Heart left ventricle (tissue), 16 donors: ENCODE results near the gene PPM1A. TPM values are rescaled to one million over a fixed set of nuclear protein-coding genes. Genes with fewer than 3 reads are reported as not detected.

Source experiments
- ATAC-seq, 4 donors: fragments of 200-7000 bp; cut with Tn5 transposase; one replicate each; pipeline ENCODE4 v1.9.1; 2020 to 2022; ENCODE audit warnings: moderate library complexity in 4 of 4, mild to moderate bottlenecking in 3 of 4, moderate number of reproducible peaks in 1 of 4
- DNase-seq, 5 donors: peaks; one replicate each; pipeline ENCODE4 v3.0.0-alpha.2; 2020
- H3K27ac ChIP-seq, 12 donors: fragments of 200-600 bp; sonication (generic) in 4 of 12; one replicate each; pipeline versions ENCODE4 v1.5.0 to v1.8.0; 2016 to 2022; ENCODE audit warnings: mild to moderate bottlenecking in 2 of 12
- H3K27me3 ChIP-seq, 9 donors: fragments of 200-600 bp; sonication (generic) in 2 of 9; one replicate each; pipeline versions ENCODE4 v1.5.1 to v1.8.0; 2016 to 2022; ENCODE audit warnings: mild to moderate bottlenecking in 3 of 9
- H3K36me3 ChIP-seq, 9 donors: fragments of 200-600 bp; sonication (generic) in 2 of 9; one replicate each; pipeline versions ENCODE4 v1.5.0 to v1.8.0; 2018 to 2022; ENCODE audit warnings: mild to moderate bottlenecking in 2 of 9
- H3K4me1 ChIP-seq, 12 donors: fragments of 200-600 bp; sonication (generic) in 4 of 12; one replicate each; pipeline versions ENCODE4 v1.5.0 to v1.8.0; 2016 to 2022; ENCODE audit warnings: mild to moderate bottlenecking in 3 of 12
- H3K4me3 ChIP-seq, 12 donors: fragments of 200-600 bp; sonication (generic) in 4 of 12; one replicate each; pipeline versions ENCODE4 v1.5.0 to v1.8.0; 2017 to 2022; ENCODE audit warnings: mild to moderate bottlenecking in 9 of 12, moderate library complexity in 4 of 12
- H3K9me3 ChIP-seq, 12 donors: fragments of 200-600 bp; sonication (generic) in 4 of 12; one replicate each; pipeline versions ENCODE4 v1.5.0 to v1.8.0; 2016 to 2022; ENCODE audit warnings: mild to moderate bottlenecking in 1 of 12
- CTCF ChIP-seq, 12 donors: fragments of 200-600 bp; sonication (generic) in 4 of 12; IDR thresholded peaks; one replicate each; pipeline versions ENCODE4 v1.5.0 to v1.8.0; 2018 to 2022; ENCODE audit warnings: antibody characterized with exemption in 12 of 12, mild to moderate bottlenecking in 5 of 12
- POLR2A ChIP-seq, 2 donors: fragments of 450-650 bp; IDR thresholded peaks; one replicate each; pipeline ENCODE4 v1.6.1; 2017; ENCODE audit warnings: antibody characterized with exemption in 2 of 2, mild to moderate bottlenecking in 2 of 2, moderate library complexity in 2 of 2
- WGBS, 4 donors: extraction: QIAGEN DNeasy Blood & Tissue Kit in 2 of 4; methylation state at CpG; one replicate each; pipeline versions ENCODE4 v1.1.5 to v1.1.7; 2013 to 2018; 5-methylcytosine and 5-hydroxymethylcytosine counted together
- intact Hi-C, 10 donors: fragments of 100-400 bp; cut with DNase I; formaldehyde crosslinking; loops; one replicate each; pipeline versions ENCODE4 v1.11.1 to v1.14.2; 2022
- polyA plus RNA-seq, 2 donors: library from polyadenylated mRNA; stranded (reverse); fragments of 200-250 nt; gene quantifications; one replicate each; pipeline ENCODE4 v1.2.3, GENCODE V29; 2013
- total RNA-seq, 9 donors: library from RNA; depleted of rRNA in 2 of 9; stranded (reverse); fragments of >200 nt in 2 of 9; fragmentation: NEBNext Ultra II Directional in 3 of 9; extraction: Animal tissue kit (Norgen Biotek cat#: 25700) in 3 of 9; gene quantifications; one replicate each; pipeline versions ENCODE4 v1.1.0 to v1.2.4, GENCODE V29; 2016 to 2023
- donor health status: ischemic (EF 13 %, LVEDD 7.1; RV severe dilation, severe dysfunction).
- donor health status: healthy with polysubstance abuse.
- donor health status: DM: no; HTN: yes; CAD: no.
- donor health status: DM: no; HTN: no; CAD: no.
- donor health status: ischemic (EF 25% LVEDD 6.9; RV normal size, moderate dysfunction).
- donor health status: ischemic (EF 25% LVEDD 5.7; RV mildly dilated, moderate dysfunction).
- donor health status: healthy.
- donor health status: DM: yes; HTN: yes; CAD: no.
- donor health status: ischemic (EF 35%, LVEDD 5.7; RV mildly dilated, moderate dysfunction).
- donor health status: nonischemic (EF 11% LVEDD 7.7; RV severe dilation, severe dysfunction).
- donor health status: DM: yes; HTN: yes; CAD: no.
- donor health status: PGD.
- donor health status: ischemic (EF 29% LVEDD 5.4; RV normal size, mild dysfunction).
- donor health status: nonischemic (EF 23%, LVEDD 6.1; RV moderate dilation, normal function).

PPM1A gene
- total and polyA plus RNA-seq, 11 donors, result 27.7 to 126 (median 91.6) TPM

- TF ChIP-seq POLR2A (IDR thresholded peaks at IDR 0.05) (no peak), CTCF (IDR thresholded peaks at IDR 0.05) (no peak)
- Histone ChIP-seq H3K27me3 (no peaks in the 10 kb centered on the region), H3K9me3 (peaks cover 0 to 7% (median 0%) of the 10 kb centered on the region in 12 donors), H3K36me3 (no peaks in the 10 kb centered on the region), H3K4me1 (peaks cover 0 to 15% (median 8%) of the 10 kb centered on the region in 12 donors), H3K4me3 (no peak overlapping the region), H3K27ac (peak overlapping the region in 6 of 12 donors; percentile 4 to 57 (median 28))
- ATAC-seq (peak; percentile 29 to 80 (median 66)), DNase-seq (no peak)
- 52 to 64% (median 59%) methylated on average over 6 of the region's 6 CpGs for WGBS, 4 donors
- intact Hi-C loops, result loop anchor here in 1 of 10 donors (10.0 kb wide), 1 partner anchor 110 kb away; no protein-coding TSS in a partner anchor
These were observed 43.9 kb upstream of the PPM1A start for GRCh38 chr14:60204843-60205774.

- ATAC-seq (no peak), DNase-seq (no peak)
- Histone ChIP-seq H3K4me1 (peaks cover 0 to 15% (median 8%) of the 10 kb centered on the region in 12 donors), H3K27me3 (peaks cover 0 to 3% (median 0%) of the 10 kb centered on the region in 9 donors), H3K27ac (no peak overlapping the region), H3K4me3 (no peak overlapping the region), H3K36me3 (no peaks in the 10 kb centered on the region), H3K9me3 (peaks cover 0 to 3% (median 0%) of the 10 kb centered on the region in 12 donors)
- WGBS, 4 donors, result 62 to 81% (median 74%) methylated on average over 7 of the region's 7 CpGs
- intact Hi-C loops, result loop anchor here in 1 of 10 donors (10.0 kb wide), 1 partner anchor 109 kb away; no protein-coding TSS in a partner anchor
- TF ChIP-seq POLR2A (IDR thresholded peaks at IDR 0.05) (no peak), CTCF (IDR thresholded peaks at IDR 0.05) (no peak)
These were observed 42.8 kb upstream of the PPM1A start for GRCh38 chr14:60206249-60206670.

- no peak for ATAC-seq
- 84 to 89% (median 87%) methylated on average over 6 of the region's 6 CpGs for WGBS, 4 donors
- intact Hi-C loops, result loop anchor here in 1 of 10 donors (10.0 kb wide), 1 partner anchor 108 kb away; no protein-coding TSS in a partner anchor
These were observed 42.0 kb upstream of the PPM1A start for GRCh38 chr14:60206837-60207533.

More at GRCh38 chr14:60206837-60207533, 42.0 kb upstream of the PPM1A start:
- Histone ChIP-seq H3K27me3 (peaks cover 0 to 3% (median 0%) of the 10 kb centered on the region in 9 donors), H3K27ac (no peak overlapping the region), H3K4me3 (no peak overlapping the region), H3K36me3 (no peaks in the 10 kb centered on the region), H3K4me1 (peaks cover 0 to 15% (median 8%) of the 10 kb centered on the region in 12 donors), H3K9me3 (no peaks in the 10 kb centered on the region)
- DNase-seq, result no peak
- TF ChIP-seq CTCF (IDR thresholded peaks at IDR 0.05) (no peak), POLR2A (IDR thresholded peaks at IDR 0.05) (no peak)
